NB4 (cell line): ENCODE measurements around the gene SH3BP5L.

ENCODE experiments used
- CTCF ChIP-seq: IDR thresholded peaks from one replicate; pipeline ENCODE4 v1.5.1; 2012; ENCODE audit warnings: low read depth, low read length
- MAX ChIP-seq: IDR thresholded peaks from 2 replicates; pipeline ENCODE4 v1.6.1; 2011; ENCODE audit warnings: low read depth, low read length
- POLR2A ChIP-seq: IDR thresholded peaks from 2 replicates; pipeline ENCODE4 v1.6.1; 2011; ENCODE audit warnings: mild to moderate bottlenecking; ENCODE audit not compliant: insufficient read length; ENCODE audit errors: extremely low read depth

- no peak for TF ChIP-seq CTCF
- no peak for TF ChIP-seq POLR2A
- no peak for TF ChIP-seq MAX
These were observed 18.8 kb upstream of the SH3BP5L start for GRCh38 chr1:248844526-248844925.
